ENCODE results near the gene SLC25A38. TPM values are rescaled to one million over a fixed set of nuclear protein-coding genes. Genes with fewer than 3 reads are reported as not detected.

Gene SLC25A38
- total RNA-seq, 2 donors from 2014 or later = 17.5 to 28.8 TPM

GRCh38 chr3:39343076-39343717 is 40.0 kb upstream of the SLC25A38 start:
- intact Hi-C loops (cut with DNase I) = no loop called here
- no peak for DNase-seq
- Histone ChIP-seq H3K4me1 (no peaks in the 10 kb centered on the region), H3K27me3 (no peaks in the 10 kb centered on the region), H3K36me3 (replicated peaks in 1 of 2; ENCODE audit: insufficient read depth in 1 of 2, low read depth in 2 of 2) (no peaks in the 10 kb centered on the region), H3K9me3 (no peaks in the 10 kb centered on the region), H3K4me3 (no peak overlapping the region), H3K27ac (no peak overlapping the region)
- WGBS, 2 donors = 87 to 89% methylated on average over 1 of the region's 1 CpG
- ATAC-seq = no peak
- TF ChIP-seq POLR2A (IDR thresholded peaks at IDR 0.05) (no peak), CTCF (IDR thresholded peaks at IDR 0.05) (no peak)

GRCh38 chr3:39343760-39344159 is 39.4 kb upstream of the SLC25A38 start:
- intact Hi-C loops (cut with DNase I) = no loop called here
- H3K4me1 ChIP-seq = no peaks in the 10 kb centered on the region
- no peaks in the 10 kb centered on the region for H3K36me3 ChIP-seq (replicated peaks in 1 of 2; ENCODE audit: insufficient read depth in 1 of 2, low read depth in 2 of 2)
- no peak overlapping the region for H3K27ac ChIP-seq
- TF ChIP-seq POLR2A (IDR thresholded peaks at IDR 0.05) = no peak
- TF ChIP-seq CTCF (IDR thresholded peaks at IDR 0.05) = no peak
- H3K27me3 ChIP-seq = no peaks in the 10 kb centered on the region
- H3K4me3 ChIP-seq = no peak overlapping the region
- DNase-seq = no peak
- H3K9me3 ChIP-seq = no peaks in the 10 kb centered on the region
- ATAC-seq = no peak

- intact Hi-C loops (cut with DNase I) = no loop called here
- no peak for DNase-seq
- no peaks in the 10 kb centered on the region for H3K27me3 ChIP-seq
- TF ChIP-seq POLR2A (IDR thresholded peaks at IDR 0.05) (no peak), CTCF (IDR thresholded peaks at IDR 0.05) (no peak)
- no peaks in the 10 kb centered on the region for H3K9me3 ChIP-seq
- H3K36me3 ChIP-seq (replicated peaks in 1 of 2; ENCODE audit: insufficient read depth in 1 of 2, low read depth in 2 of 2) = no peaks in the 10 kb centered on the region
- no peak overlapping the region for H3K27ac ChIP-seq
- no peak for ATAC-seq
- H3K4me3 ChIP-seq = no peak overlapping the region
- H3K4me1 ChIP-seq = peaks cover 6% of the 10 kb centered on the region
Observed at GRCh38 chr3:39344746-39345344, 38.3 kb upstream of the SLC25A38 start.

- WGBS, 2 donors = 67 to 71% methylated on average over 2 of the region's 2 CpGs
- H3K4me1 ChIP-seq = peaks cover 6% of the 10 kb centered on the region
- no peaks in the 10 kb centered on the region for H3K36me3 ChIP-seq (replicated peaks in 1 of 2; ENCODE audit: insufficient read depth in 1 of 2, low read depth in 2 of 2)
- H3K9me3 ChIP-seq = no peaks in the 10 kb centered on the region
- no peak overlapping the region for H3K4me3 ChIP-seq
- intact Hi-C loops (cut with DNase I) = no loop called here
- DNase-seq = no peak
- no peaks in the 10 kb centered on the region for H3K27me3 ChIP-seq
- H3K27ac ChIP-seq = no peak overlapping the region
- no peak for ATAC-seq
- TF ChIP-seq CTCF (IDR thresholded peaks at IDR 0.05) (no peak), POLR2A (IDR thresholded peaks at IDR 0.05) (no peak)
Observed at GRCh38 chr3:39346785-39347585, 36.2 kb upstream of the SLC25A38 start.
